ENCODE data around the gene RPS23.

The RPS23 gene

DNA sequence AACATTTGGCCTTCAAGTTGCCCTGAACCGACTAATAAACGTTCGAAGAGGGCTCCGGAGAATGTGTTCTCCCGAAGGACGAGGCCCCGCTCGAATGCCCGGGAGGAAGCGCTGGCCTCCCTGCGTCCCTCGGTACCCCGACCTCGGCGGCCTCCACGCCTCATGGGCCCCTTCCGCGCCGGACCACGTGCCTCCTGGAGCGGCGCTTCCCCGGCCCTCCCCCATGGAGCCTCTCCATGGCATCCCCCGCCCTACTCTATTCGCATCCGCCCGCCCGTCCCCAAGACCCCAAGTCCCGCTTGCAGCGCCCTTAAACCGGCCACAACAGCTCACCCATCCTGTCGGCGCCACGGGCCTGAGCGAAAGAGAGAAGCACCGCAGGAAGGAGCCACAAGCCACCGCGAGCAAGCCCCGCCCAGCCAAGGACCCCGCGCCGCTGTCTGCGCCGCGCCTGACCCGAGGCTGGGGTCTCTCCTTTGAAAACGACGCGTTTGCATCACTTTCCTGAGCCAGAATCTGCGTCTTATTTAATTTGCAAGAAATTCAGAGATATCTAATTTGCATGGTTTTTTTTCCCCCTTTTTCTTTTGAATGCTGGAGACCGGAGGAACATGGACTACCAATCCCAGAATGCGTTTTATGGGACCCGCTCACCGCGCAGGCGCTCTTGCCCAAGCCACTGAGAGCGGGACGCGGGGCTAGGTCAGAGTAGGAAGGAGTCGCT is at the start of gene RPS23:
TSS of gene RPS23 (minus strand) at position 368 of the 724 bp plus-strand sequence. CDS start at position 337, 31 bp downstream.
- peak; percentile 88 to 95 for DNase-seq

DNA sequence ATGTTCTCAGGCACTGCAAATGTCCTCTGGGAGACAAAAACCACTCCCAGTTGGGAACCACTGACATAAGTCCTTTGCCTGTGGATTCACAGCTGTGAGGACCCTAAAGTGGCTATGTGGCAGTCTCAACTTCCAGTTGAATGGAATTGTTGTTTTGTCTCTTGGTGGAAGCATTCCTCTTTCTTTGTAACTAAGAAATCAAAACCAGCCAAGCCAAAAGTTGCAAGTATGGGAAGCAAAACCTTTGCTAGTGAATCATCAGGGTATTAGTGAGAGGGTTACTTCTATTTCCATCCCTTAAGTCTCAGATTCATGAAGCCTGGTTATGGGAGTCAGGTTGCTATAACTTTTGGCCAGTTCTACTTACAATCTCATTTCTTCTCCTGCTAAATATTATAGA is 49.8 kb upstream of the RPS23 start:
- no peak for DNase-seq

DNA sequence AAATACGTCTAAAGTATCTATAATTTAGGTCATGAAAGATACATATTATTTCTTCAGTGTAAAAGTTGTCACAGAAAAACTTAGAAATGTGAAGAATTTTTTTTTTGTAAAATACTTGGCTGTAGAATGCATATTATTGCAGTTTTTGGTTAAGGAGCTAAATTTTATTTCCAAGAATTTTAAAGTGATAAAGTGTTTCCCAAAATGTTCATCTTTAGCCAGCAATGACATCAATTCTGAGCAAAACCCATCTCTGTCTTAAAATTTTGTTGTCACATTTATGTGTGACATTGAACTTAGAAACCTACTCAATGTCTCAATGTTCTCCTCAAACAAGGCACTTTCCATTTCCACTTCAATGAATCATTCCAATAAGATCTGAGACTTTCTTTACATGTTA is 47.8 kb upstream of the RPS23 start:
- DNase-seq: no peak

DNA sequence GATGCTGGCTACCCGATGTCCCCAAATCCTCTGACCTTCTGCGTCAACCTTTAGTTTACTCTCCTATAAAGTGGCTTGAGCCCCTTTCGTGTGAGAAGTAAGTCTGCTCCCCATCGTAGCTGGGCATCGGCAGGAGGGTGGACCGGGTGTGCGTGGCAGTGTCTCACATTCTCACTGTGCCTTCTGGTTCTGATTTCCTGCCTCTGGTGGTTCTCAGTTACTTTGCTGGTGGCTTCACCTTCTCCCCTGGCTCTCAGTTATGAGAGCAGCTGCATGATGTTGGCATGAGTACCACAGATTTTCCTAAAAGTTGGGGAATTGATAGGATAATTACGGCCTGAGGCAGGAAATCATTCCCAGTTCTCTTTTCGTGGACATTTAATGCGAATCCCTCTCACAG is 47.0 kb upstream of the RPS23 start:
- DNase-seq: no peak

DNA sequence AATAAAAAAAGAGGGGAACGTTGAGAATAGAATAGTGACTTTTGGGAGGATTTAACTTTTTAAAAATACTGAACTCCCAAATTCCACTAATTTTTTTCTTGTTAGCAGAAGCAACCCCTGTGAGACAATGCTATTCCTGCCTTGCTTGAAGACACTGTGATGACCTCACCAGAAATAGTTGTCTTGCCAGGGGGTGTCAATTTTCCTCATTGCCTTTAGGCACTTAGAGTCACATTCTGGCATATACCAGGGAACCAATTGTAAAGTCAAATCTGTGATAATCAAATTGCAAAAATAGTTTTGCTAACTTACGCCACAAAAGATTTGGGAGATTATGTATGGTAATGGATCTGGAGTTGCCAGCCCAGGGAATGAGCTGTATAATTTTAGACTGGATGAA is 42.8 kb upstream of the RPS23 start:
- DNase-seq: no peak

DNA sequence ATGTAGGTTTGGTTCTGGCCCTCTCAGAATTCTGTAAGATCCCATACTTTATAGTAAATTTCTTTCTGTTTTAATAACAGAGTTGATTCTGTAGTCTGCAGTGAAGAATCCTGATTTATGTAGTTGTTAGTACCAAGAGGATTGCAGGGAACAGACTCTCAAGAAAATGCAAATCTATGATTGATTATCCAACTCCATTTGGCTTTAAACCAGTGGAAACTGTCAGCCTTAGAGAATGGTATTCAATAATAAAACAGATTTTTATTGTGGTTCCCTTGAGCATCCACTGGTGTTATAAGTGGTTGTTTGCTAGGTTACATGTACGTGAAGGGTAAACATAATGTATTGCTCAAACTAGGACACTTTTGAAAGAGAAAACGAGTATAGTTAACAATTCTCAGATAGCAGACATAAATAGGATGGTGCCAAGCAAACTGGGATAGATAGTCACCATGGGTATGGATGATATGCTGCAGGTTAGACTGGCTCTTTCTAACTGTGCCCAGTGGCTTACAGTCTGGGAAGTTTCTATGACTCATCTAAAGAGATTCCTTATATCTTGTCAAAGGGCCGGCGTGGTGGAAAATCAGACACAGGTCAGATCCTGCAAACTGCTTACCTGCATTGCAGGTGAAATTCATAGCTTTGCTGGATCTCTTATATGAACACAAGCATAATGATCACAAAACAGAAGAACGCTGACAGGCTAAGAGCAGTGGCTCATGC is 41.7 kb upstream of the RPS23 start:
- DNase-seq: no peak

DNA sequence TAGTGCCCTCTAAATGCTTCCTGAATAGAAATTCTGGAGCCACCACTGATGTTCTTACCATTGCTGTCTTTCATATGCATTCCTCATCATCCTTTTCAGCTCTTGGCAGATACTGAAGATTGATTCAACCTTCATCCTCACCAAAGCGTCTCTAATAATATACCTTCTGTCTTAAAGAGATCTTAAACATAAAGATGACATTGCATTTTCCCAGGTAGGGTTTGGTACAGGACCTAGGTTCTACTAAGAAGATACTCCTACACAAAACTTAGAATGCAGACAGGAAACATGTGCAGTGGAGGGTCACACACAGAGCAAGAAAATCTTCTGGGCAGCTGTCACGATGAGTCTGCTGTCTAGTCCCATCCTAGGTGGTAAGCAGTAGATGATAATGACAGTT is 41.0 kb upstream of the RPS23 start:
- no peak for DNase-seq

DNA sequence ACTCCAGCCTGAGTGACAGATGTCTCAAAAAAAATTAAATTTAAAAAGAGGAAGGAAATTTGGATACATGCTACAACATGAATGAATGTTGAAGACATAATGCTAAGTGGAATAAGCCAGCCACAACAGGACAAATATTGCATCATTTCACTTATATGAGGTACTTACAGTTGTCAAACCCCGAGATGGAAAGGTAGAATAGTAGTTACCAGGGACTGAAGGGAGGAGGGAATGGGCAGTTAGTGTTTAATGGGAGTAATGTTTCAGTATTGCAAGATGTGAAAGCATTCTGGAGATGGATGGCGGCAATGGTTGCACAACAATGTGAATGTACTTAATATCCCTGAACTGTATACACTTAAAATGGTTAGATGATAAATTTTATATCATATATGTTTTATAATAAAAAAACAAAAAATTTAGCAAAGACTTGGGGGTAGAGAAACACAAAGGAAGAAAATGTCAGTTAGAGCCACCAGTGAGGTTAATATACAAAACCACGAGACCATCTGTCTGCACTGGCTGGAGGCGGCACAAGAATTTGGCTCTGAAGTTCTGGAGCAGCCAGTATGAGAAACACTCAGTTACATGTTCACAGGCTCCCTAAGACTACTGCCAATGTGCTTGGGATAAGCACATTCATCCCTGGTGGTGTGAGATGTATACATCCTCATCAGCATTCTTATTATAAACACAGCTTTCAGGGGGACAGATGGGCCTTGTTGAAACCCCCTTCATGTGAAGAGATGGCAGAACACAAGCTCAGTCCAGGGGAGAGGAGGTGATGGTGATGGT is 37.0 kb upstream of the RPS23 start:
- DNase-seq: no peak

DNA sequence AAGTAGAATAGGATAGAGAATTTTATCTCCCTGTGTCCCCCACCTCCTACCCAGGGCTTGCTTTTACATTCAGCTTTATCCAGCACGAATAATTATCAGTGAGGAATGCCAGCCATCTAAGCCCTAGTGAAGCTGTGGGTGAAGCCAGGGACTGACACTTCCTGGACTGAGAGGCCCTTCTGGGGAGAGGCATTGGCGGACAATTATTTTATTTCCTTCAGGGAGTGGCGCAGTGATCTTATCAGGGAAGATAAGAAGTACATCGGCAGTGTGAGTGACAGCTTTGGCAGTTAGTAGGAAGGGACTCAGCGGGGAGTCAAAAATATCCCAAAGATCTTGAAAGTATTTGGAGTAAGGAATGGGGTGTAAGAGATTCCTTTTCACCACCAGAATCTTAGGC is 34.9 kb upstream of the RPS23 start:
- DNase-seq: no peak

DNA sequence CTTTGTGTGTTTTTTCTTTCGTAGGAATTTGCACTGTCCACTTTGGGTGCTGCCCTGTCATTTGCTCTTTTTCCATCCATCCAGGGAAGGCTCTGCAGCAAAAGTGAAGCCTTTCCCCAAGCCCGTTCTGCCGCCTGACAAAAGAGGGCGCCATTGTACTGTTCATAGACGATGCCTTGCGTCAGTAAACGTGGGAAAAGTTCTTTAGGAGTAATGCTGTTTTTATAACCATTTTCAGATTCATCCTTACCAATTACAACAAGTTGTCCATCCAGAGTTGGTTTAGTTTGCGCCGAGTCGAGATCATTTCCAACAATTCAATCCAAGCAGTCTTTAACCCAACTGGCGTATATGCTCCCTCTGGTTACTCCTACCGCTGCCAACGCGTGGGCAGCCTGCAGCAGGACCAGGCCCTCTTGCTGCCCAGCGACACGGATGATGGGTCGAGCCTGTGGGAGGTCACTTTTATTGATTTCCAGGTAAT is 34.3 kb upstream of the RPS23 start:
- DNase-seq: peak; percentile 15 to 74

DNA sequence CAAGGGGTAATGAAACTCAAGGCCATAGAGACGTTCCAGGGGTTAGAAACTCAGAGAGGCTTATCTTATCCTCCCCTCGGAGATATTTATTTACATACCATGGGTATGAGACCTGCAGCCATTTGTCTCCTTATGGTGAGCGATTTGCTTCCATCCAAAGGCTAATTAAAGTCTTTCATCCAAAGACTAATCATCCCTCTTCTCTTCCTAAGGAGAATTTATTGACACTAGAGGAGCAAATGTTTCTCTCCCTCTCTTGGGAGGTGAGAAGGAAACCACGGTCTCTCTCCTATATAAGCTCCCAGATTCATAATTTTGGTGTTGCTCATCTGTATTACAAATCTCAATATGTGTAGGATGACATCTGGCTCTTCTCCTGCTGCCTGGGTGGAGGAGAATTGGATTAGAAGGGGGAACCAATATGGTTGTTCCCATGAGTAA is 31.0 kb upstream of the RPS23 start:
- DNase-seq: no peak

DNA sequence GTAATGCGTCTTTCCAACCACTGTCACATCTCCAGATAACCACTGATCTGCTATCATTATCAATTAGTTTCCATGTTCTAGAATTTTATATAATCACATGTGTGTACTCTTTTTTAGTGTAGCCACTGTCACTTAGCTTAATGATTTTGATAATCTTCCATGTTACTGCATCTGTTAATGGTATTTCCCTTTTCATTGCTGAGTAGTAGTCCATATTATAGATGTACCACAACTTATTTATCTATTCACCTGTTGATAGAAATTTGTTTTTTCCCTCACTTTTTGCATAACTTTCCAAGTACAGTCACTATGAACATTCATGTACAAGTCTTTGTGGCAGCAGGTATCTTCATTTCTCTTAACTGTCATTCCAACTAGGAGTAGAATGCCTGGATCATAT is 30.3 kb upstream of the RPS23 start:
- DNase-seq: no peak

DNA sequence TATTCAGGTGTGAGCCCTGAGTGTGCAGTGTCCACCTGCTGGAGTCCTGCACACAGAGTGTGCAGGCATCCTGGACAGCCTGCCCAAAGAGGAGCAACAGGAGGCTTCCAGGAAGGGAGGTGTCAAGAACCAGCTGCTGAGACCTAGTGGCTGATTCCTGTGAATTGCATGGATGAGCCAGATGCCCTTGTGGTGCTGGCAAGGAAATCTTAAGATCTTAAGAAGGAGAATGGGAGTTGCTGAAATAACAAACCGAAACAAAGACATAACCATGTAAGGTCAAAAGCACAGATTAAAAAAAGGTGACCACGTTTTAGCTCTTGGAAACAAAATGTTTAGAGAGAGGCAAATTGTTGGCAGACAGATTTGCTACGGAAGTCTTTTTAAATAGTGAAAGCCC is 29.3 kb upstream of the RPS23 start:
- no peak for DNase-seq

DNA sequence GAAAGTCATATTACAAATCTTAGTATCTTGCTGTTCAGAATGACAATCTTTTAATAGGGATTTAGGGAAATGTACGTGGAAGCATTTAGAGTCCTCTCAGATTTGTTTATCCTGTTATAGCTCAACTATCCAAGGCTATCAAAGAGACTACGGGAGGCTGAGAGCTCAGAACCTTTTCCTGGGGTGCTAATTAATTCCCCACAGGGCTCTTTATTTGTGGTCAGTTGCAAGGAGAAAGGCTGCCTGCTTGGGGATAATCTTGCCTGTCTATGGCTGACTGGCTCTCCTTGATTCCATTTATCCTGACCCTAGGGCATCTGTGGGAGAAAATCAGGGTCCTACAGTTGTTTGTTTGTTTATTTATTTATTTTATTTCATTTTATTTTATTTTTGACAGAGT is 28.0 kb upstream of the RPS23 start:
- DNase-seq: no peak

DNA sequence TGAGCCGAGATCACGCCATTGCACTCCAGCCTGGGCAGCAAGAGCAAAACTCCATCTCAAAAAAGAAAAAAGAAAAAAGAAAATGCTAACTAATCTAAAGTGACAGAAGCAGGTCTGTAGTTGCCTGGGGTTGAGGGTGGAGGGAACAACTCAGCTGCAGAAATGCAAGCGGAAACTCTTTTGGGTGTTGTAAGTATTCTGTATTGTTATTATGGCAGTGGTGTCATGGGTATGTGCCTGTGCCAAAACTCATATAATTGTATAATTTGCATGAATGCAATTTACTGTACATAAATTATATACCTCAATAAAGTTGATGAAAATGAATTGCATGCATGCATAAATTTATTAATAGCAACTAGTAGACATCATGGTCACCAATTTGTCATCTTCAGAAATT is 23.0 kb upstream of the RPS23 start:
- DNase-seq: no peak

DNA sequence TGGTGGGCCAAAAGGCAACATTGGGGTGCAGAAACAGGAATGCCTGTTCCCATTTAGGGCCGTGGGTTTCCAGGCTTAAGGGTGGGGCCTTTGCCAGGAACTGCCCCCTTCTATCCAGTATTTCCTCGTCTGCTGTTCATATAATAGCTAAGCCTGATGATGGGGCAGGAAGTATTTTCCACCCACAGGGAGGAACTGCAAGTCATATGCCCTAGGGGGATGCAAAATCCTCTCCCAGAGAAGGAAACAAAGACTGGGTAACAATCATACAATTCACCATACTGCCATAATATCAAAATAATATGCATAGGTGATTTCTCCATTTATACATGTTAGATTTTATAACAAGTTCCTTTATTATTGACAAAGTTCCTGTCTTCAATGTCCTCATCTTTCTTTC is 20.5 kb upstream of the RPS23 start:
- DNase-seq: peak in 1 of 2 donors; percentile 11

DNA sequence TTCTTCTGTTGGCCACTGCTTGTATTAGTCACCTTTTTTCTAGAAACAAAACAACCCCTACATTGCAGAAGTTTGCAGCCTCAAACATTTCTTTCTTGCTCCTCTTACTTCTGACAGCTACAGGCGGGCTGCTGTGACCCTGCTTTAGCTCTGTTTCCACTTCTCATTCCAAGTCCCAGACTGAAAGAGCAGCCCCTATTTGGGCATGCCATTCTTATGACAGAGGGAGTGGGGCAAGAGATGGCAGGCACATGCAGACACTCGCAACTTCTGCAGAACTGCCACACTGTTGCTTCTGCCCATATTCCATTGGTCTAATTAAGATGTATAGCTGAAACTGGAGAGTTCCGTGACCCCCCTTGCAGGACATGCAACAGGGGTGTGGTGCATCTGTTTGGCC is 19.6 kb upstream of the RPS23 start:
- peak in 1 of 2 donors; percentile 5 for DNase-seq

DNA sequence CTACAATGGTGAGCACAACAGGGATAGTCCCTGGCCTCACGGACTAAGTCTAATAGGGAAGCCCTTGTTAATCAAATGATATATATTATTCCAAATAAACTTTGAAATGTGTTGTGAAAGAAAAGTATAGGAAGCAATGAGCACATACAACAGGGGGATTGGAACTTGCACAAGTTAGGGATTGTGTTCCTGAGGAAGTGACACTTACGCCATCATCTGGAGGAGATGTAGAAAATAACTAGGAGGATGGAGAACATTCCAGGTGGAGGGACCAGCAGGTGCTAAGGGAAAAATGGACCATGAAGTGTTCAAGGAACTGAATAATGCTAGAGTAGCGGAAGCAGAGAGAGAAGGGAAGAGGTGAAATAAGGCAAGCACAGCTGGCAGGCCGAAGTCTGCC is 18.8 kb upstream of the RPS23 start:
- DNase-seq: no peak

DNA sequence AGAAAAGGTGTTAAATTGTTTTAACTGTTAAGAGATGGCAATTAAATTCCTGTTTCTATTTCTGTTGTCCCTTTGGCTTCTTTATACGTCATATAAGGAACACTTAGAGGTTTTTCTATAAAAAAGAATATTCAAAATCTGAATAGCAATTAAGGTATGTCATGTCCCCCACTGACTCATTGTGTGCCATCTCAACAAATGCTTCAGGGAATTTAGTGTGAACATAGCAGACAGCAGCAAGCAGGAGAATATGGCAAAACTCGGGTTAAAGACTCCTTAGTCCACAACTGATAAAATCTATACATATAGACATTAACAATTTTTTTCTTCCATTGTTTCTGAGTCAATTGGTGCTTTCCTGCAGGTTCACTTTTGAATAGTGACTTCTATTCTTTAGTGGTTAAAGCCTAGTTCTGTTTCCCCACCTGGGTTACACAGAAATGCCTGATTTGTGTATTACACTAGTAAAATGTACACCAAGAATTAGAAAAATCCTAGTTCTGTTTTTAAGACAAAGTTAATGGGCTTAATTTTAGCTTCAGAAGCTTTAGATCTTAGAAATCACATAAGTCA is 17.9 kb upstream of the RPS23 start:
- DNase-seq: no peak

DNA sequence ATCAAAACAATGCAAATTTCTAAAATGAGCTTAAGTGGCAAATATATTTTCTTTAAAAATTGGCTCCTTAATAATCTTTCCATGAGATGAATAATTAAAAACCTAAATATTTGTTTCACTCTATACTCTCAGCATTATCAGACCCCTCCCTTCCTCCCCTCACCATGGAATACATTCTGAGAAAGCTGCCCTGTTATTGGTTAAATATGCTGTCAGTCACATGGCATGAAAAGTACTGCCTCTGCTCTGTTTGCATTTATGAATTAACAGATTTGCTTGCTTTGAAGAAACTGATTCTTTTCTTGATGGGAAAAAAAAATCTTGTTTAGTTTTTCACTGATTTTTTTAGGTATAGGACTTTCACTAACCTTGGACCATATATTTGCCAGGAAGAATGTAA is 17.0 kb upstream of the RPS23 start:
- DNase-seq: no peak

DNA sequence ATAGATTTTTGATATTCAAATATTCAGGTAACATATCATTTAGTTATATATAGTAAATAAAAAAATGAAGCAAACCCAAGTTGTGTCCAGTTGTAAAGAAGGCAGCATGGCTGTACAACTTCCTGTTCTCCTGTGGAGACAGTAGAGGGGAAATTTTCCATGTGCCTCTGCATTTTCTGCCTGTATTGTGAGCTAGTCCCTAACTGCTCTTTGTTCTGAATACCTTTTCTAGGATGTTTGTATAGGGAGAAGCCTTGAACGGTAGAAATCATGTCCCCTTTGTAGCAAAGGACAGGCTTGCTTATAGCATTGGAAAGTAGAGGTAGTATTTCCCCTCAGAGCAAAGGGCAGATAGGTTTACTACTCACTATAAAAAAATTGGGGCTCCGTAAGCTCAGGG is 13.3 kb upstream of the RPS23 start:
- DNase-seq: no peak

DNA sequence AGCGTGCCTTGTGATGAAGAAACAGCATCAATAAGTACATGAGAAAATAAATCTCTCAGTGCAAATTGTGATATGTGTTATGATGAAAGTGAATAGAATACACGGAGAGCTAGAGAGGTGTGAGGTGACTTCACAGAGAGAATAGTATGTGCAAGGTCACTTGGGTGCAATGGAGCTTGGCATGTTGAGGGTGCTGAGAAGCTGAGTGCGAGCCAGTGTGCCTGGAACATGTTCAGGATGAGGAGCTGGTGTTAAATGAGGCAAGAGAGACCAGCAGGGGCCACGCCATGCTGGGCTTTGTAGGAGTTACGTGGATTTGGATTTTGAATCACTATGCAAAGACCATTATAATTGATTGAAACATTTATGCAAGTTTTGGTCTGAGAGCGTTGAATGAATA is 12.8 kb upstream of the RPS23 start:
- DNase-seq: no peak

DNA sequence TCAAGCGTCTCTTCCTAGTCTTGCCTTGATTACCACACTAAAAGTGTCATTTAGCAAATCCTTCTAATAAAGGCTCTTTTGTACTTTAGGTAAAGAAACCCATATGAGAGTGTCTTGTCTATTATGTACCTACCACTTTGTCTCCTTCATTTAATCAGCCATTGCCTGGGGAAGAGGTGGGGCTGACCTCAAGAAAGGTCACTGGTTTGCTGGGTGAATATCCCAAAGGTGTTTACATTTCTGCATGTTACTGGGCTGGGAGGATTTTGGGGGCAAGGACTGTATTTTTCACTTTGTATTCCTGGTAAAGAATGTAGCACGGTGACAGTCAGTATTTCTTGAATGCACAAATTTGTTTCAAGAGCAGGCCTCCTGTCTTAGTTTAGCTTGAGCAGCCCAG is 11.9 kb upstream of the RPS23 start:
- DNase-seq: no peak

Data from inflammatory macrophage treated with lipopolysaccharide for 1 hour (primary cell).